Measurements from ENCODE around the gene ENC1.

The ENC1 gene

DNA sequence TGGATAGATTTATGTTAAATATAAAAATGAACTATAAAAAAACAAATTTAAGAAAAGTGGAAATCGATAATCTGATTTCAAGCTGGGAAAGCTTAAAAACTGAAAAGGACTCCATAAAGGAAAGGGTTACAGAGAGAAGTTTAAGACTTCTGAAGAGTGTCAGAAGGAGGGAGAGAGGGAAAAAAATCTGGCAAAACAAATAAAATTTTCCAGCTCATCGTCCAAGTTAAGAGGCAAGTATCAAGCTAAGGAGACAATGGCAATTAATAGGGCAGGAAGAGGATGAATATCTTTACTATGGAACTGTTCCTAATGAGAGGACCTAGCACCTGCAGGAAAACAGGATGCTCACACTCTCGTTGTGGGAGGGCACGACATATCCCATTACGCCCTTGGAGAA, 24.0 kb upstream of the ENC1 start:
- TF ChIP-seq GATA3 (IDR thresholded peaks at IDR 0.05; ENCODE audit: low read depth, low read length) (no peak), GATA2 (IDR thresholded peaks at IDR 0.05; ENCODE audit: low read depth, low read length) (no peak)

DNA sequence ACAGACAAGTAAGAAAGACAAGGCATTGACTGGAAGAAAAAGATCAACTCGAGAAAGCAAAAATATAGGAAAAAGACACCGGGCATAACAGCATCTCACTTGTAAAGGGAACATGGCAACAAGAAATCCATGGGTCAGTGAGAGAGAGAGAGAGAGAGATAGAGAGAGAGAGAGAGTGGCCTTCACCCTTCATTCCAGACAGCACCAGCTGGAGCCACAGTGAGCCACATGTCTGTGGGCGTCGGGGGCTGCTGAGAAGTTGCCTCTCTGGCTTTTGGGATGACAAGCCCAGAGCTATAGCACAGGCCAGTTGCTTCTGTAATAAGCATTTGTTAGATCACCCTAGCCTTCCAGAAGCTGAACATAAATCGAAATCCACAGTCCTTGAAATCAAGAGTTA, 20.3 kb upstream of the ENC1 start:
- no peak for TF ChIP-seq GATA2 (IDR thresholded peaks at IDR 0.05; ENCODE audit: low read depth, low read length)
- no peak for TF ChIP-seq GATA3 (IDR thresholded peaks at IDR 0.05; ENCODE audit: low read depth, low read length)

DNA sequence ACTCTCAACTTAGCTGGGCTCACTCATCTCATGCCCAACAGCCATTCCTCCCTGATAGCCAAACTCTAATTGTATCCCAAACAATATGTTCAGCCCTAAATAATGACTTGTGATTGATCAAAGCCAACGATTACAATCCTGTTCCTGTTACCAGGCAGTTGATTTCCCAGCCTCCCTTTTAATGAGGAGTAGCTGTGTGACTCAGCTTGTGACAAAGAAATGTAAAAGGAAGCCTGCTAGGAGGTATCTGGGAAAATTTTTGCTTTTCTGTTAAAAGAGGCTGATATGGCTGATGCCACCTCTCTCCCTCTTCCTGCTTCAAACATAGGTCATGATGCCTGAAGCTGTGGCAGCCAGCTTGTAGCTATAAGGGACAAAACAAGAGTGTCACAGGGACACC, 19.6 kb upstream of the ENC1 start:
- TF ChIP-seq GATA2 (IDR thresholded peaks at IDR 0.05; ENCODE audit: low read depth, low read length) (no peak), GATA3 (IDR thresholded peaks at IDR 0.05; ENCODE audit: low read depth, low read length) (no peak)

- TF ChIP-seq GATA3 (IDR thresholded peaks at IDR 0.05; ENCODE audit: low read depth, low read length) (no peak), GATA2 (IDR thresholded peaks at IDR 0.05; ENCODE audit: low read depth, low read length) (no peak)
Observed at GRCh38 chr5:74659172-74659571, 18.6 kb upstream of the ENC1 start.

- no peak for TF ChIP-seq GATA2 (IDR thresholded peaks at IDR 0.05; ENCODE audit: low read depth, low read length)
- TF ChIP-seq GATA3 (IDR thresholded peaks at IDR 0.05; ENCODE audit: low read depth, low read length), result no peak
Observed at GRCh38 chr5:74657165-74657564, 16.6 kb upstream of the ENC1 start.

GRCh38 chr5:74655716-74656115, 15.2 kb upstream of the ENC1 start:
- TF ChIP-seq GATA3 (IDR thresholded peaks at IDR 0.05; ENCODE audit: low read depth, low read length) (no peak), GATA2 (IDR thresholded peaks at IDR 0.05; ENCODE audit: low read depth, low read length) (no peak)

DNA sequence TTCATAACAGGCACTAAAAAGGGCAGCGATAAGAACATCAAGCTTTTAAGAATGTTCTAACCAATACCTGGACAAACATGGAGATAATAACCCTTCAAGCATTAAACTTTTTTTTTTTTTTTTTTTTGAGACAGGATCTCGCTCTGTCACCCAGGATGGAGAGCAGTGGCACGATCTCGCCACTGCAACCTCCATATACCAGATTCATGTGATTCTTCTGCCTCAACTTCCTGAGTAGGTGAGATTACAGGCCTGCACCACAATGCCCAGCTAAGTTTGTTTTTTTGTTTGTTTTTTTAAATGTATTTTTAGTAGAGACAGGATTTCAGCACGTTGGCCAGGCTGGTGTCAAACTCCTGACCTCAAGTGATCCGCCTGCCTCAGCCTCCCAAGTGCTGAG, 14.7 kb upstream of the ENC1 start:
- TF ChIP-seq GATA2 (IDR thresholded peaks at IDR 0.05; ENCODE audit: low read depth, low read length) (no peak), GATA3 (IDR thresholded peaks at IDR 0.05; ENCODE audit: low read depth, low read length) (no peak)

- TF ChIP-seq GATA2 (IDR thresholded peaks at IDR 0.05; ENCODE audit: low read depth, low read length) (no peak), GATA3 (IDR thresholded peaks at IDR 0.05; ENCODE audit: low read depth, low read length) (no peak)
Observed at GRCh38 chr5:74653991-74654390, 13.5 kb upstream of the ENC1 start.

DNA sequence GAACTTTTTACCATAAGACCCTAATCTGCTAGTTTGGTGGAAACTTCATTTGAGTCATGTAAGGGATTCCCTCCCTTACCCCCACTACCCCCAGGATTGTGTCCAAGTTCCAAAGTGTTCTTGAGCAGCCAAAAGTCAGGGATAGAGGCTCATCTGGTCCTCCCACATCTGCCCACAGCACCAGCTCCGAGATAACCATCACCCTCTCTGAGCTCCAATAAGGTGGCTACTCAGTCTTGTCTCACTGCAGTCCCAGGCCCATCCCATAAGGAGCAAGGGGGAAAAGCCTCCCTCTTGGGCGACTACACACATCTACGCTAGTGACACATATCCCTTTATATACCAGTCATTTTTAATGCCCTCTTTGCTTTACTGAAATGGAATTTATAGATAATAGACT, 12.0 kb upstream of the ENC1 start:
- TF ChIP-seq GATA3 (IDR thresholded peaks at IDR 0.05; ENCODE audit: low read depth, low read length) (no peak), GATA2 (IDR thresholded peaks at IDR 0.05; ENCODE audit: low read depth, low read length) (no peak)

- TF ChIP-seq GATA3 (IDR thresholded peaks at IDR 0.05; ENCODE audit: low read depth, low read length) (no peak), GATA2 (IDR thresholded peaks at IDR 0.05; ENCODE audit: low read depth, low read length) (no peak)
Observed at GRCh38 chr5:74651710-74652109, 11.2 kb upstream of the ENC1 start.

- TF ChIP-seq GATA3 (IDR thresholded peaks at IDR 0.05; ENCODE audit: low read depth, low read length), result no peak
- TF ChIP-seq GATA2 (IDR thresholded peaks at IDR 0.05; ENCODE audit: low read depth, low read length), result no peak
Observed at GRCh38 chr5:74649421-74649973, 9.0 kb upstream of the ENC1 start.

- TF ChIP-seq GATA3 (IDR thresholded peaks at IDR 0.05; ENCODE audit: low read depth, low read length), result no peak
- TF ChIP-seq GATA2 (IDR thresholded peaks at IDR 0.05; ENCODE audit: low read depth, low read length), result no peak
Observed at GRCh38 chr5:74648835-74649293, 8.3 kb upstream of the ENC1 start.

- TF ChIP-seq GATA3 (IDR thresholded peaks at IDR 0.05; ENCODE audit: low read depth, low read length) (no peak), GATA2 (IDR thresholded peaks at IDR 0.05; ENCODE audit: low read depth, low read length) (no peak)
Observed at GRCh38 chr5:74647096-74647495, 6.6 kb upstream of the ENC1 start.

- TF ChIP-seq GATA2 (IDR thresholded peaks at IDR 0.05; ENCODE audit: low read depth, low read length), result no peak
- TF ChIP-seq GATA3 (IDR thresholded peaks at IDR 0.05; ENCODE audit: low read depth, low read length), result no peak
Observed at GRCh38 chr5:74643111-74643562, 2.6 kb upstream of the ENC1 start.

- TF ChIP-seq GATA2 (IDR thresholded peaks at IDR 0.05; ENCODE audit: low read depth, low read length) (no peak), GATA3 (IDR thresholded peaks at IDR 0.05; ENCODE audit: low read depth, low read length) (no peak)
Observed at GRCh38 chr5:74642543-74642863, 2.0 kb upstream of the ENC1 start.
